HEK293 (cell line): ENCODE results near the gene SERTAD2.

ENCODE experiments used
- CTCF ChIA-PET: fragments of 350-600 bp; formaldehyde crosslinking; extraction: SDS; loops from one replicate; lab custom pipeline; 2021; ENCODE audit warnings: antibody characterized with exemption; lab: Yijun Ruan, JAX
- POLR2A ChIA-PET: fragments of 300-600 bp; formaldehyde crosslinking; extraction: SDS; loops from one replicate; lab custom pipeline; 2020; ENCODE audit warnings: antibody characterized with exemption, inconsistent platforms; lab: Yijun Ruan, JAX
- H3K27ac ChIP-seq: fragments of 200-500 bp; sonication (Bioruptor generic); 2 replicates; pipeline ENCODE4 v1.5.1; 2014; ENCODE audit warnings: low read depth, low read length, control low read depth, inconsistent platforms; ENCODE audit errors: extremely low read depth
- H3K36me3 ChIP-seq, 2 experiments: fragments of 200-500 bp in 1 of 2; sonication (Bioruptor generic) in 1 of 2; 1 replicate in 1 of 2; 2 replicates in 1 of 2; pipeline ENCODE4 v1.5.1; 2014 to 2017; ENCODE audit warnings: inconsistent platforms in 2 of 2, low read length in 2 of 2; ENCODE audit not compliant: control insufficient read depth in 2 of 2, insufficient read depth in 1 of 2
- H3K4me1 ChIP-seq: fragments of 200-500 bp; sonication (Bioruptor generic); 2 replicates; pipeline ENCODE4 v1.5.1; 2014; ENCODE audit warnings: mild to moderate bottlenecking, low read length, inconsistent platforms; ENCODE audit not compliant: control insufficient read depth, insufficient read depth
- H3K4me3 ChIP-seq: 2 replicates; pipeline ENCODE4 v1.5.1; 2011; ENCODE audit warnings: low read depth, mild to moderate bottlenecking, control low read depth, low read length, moderate library complexity
- H3K9me3 ChIP-seq: fragments of 200-500 bp; sonication (Bioruptor generic); 2 replicates; pipeline ENCODE4 v1.5.1; 2014; ENCODE audit warnings: low read depth, low read length, inconsistent platforms; ENCODE audit not compliant: control insufficient read depth, insufficient read depth
- EGR2 ChIP-seq: fragments of 450-650 bp; formaldehyde crosslinking; IDR thresholded peaks from 2 replicates; pipeline ENCODE4 v1.5.1; 2016; ENCODE audit warnings: low read depth, missing biosample characterization, missing genetic modification characterization
- GLIS1 ChIP-seq: fragments of 450-650 bp; formaldehyde crosslinking; IDR thresholded peaks from 2 replicates; pipeline ENCODE4 v1.5.1; 2016; ENCODE audit warnings: missing biosample characterization, missing genetic modification characterization
- GLIS2 ChIP-seq: fragments of 450-650 bp; formaldehyde crosslinking; IDR thresholded peaks from 2 replicates; pipeline ENCODE4 v1.5.1; 2016; ENCODE audit warnings: missing biosample characterization, missing genetic modification characterization
- SCRT2 ChIP-seq: fragments of 450-650 bp; formaldehyde crosslinking; IDR thresholded peaks from 2 replicates; pipeline ENCODE4 v1.5.1; 2016; ENCODE audit warnings: missing biosample characterization, missing genetic modification characterization
- SP7 ChIP-seq: fragments of 450-650 bp; formaldehyde crosslinking; IDR thresholded peaks from 2 replicates; pipeline ENCODE4 v1.5.1; 2016; ENCODE audit warnings: missing biosample characterization, missing genetic modification characterization
- TCF7L2 ChIP-seq: IDR thresholded peaks from 2 replicates; pipeline ENCODE4 v1.6.1; 2011; ENCODE audit warnings: low read depth, mild to moderate bottlenecking, inconsistent platforms, low read length, moderate library complexity, borderline replicate concordance
- TRIM28 ChIP-seq: IDR thresholded peaks from 2 replicates; pipeline ENCODE4 v1.6.1; 2011; ENCODE audit warnings: low read length, control low read depth, borderline replicate concordance
- ZBTB26 ChIP-seq: fragments of 450-650 bp; formaldehyde crosslinking; optimal IDR thresholded peaks from 2 replicates; pipeline ENCODE3; 2016; ENCODE audit warnings: missing biosample characterization, mild to moderate bottlenecking, missing genetic modification characterization
- ZNF2 ChIP-seq: fragments of 450-650 bp; formaldehyde crosslinking; IDR thresholded peaks from 2 replicates; pipeline ENCODE4 v1.5.1; 2016; ENCODE audit warnings: missing biosample characterization, missing genetic modification characterization
- ZNF324 ChIP-seq: fragments of 450-650 bp; formaldehyde crosslinking; IDR thresholded peaks from 2 replicates; pipeline ENCODE4 v1.5.1; 2016; ENCODE audit warnings: missing biosample characterization, missing genetic modification characterization
- ZNF335 ChIP-seq: fragments of 450-650 bp; formaldehyde crosslinking; conservative IDR thresholded peaks from 2 replicates; pipeline ENCODE4 v1.5.1; 2016; ENCODE audit warnings: missing biosample characterization, missing genetic modification characterization
- ZNF362 ChIP-seq: fragments of 450-650 bp; formaldehyde crosslinking; IDR thresholded peaks from 2 replicates; pipeline ENCODE4 v1.5.1; 2016; ENCODE audit warnings: missing biosample characterization, missing genetic modification characterization
- ZNF600 ChIP-seq: fragments of 450-650 bp; formaldehyde crosslinking; IDR thresholded peaks from 2 replicates; pipeline ENCODE4 v1.5.1; 2016; ENCODE audit warnings: missing biosample characterization, missing genetic modification characterization
- ZNF629 ChIP-seq: fragments of 450-650 bp; formaldehyde crosslinking; IDR thresholded peaks from 2 replicates; pipeline ENCODE4 v1.5.1; 2017; ENCODE audit warnings: missing biosample characterization, missing genetic modification characterization
- ZSCAN30 ChIP-seq: fragments of 450-650 bp; IDR thresholded peaks from 2 replicates; pipeline ENCODE4 v1.5.1; 2018; ENCODE audit warnings: missing biosample characterization, mild to moderate bottlenecking, missing genetic modification characterization, moderate library complexity
- TF ChIP-seq, protein P1 (sequence below): fragments of 450-650 bp; formaldehyde crosslinking; IDR thresholded peaks from 2 replicates; pipeline ENCODE4 v1.5.1; 2016; ENCODE audit warnings: missing biosample characterization, missing genetic modification characterization, borderline replicate concordance
- TF ChIP-seq, protein P2 (sequence below): fragments of 450-650 bp; formaldehyde crosslinking; IDR thresholded peaks from 2 replicates; pipeline ENCODE4 v1.5.1; 2016; ENCODE audit warnings: missing biosample characterization, missing genetic modification characterization, low read depth
- TF ChIP-seq, protein P3 (sequence below): fragments of 450-650 bp; formaldehyde crosslinking; IDR thresholded peaks from 2 replicates; pipeline ENCODE4 v1.5.1; 2016; ENCODE audit warnings: missing biosample characterization, missing genetic modification characterization
- TF ChIP-seq, protein P4 (sequence below): fragments of 450-650 bp; formaldehyde crosslinking; IDR thresholded peaks from 2 replicates; pipeline ENCODE4 v1.5.1; 2016; ENCODE audit warnings: missing biosample characterization, missing genetic modification characterization
- TF ChIP-seq, protein P5 (sequence below): fragments of 450-650 bp; formaldehyde crosslinking; IDR thresholded peaks from 2 replicates; pipeline ENCODE4 v1.5.1; 2016; ENCODE audit warnings: missing biosample characterization, missing genetic modification characterization

The SERTAD2 gene

DNA sequence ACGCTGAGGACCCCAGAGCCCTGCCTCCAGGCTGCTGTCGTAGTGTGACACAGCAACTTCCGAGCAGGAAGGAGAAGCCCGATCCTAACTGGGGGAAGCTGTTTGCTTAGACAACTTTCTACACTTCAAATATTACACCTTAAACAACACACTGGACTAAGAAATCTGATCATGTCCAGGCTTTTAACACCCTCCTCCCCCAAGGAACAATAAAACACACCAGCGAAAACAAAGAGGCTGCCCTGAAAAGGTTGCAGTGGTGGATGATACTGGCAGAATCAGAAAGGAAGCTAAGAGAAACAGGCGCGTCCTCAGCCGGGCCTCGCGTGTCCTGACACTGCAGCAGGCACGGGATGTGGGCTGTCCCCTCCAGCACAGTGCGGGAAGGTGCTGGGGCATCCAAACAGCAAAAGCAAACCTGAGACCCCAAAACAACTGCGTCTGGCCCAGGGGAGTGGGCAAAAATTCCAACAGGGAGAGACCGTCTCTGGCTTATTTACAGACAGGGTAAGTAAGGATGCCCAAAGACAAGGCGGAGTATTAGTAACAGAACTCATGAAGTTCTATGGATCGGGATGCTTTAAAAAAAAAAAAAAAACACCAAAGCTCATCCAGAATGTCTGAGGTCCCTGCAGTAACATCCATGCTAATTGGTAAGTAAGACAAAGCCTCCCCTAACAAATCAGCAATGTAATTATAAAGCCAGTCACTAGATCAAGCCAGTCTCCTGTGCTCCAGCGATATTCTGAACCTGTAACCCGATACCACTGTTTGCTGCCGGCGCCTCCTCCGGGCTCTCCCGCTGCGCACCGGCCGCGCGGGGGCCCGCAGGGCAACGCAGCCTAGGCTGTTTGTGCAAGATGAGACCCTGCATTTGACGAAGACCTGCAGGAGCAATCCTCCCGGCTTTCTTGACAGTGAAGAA lies 9.0 kb downstream of the SERTAD2 start:
- POLR2A ChIA-PET = interaction anchor here (1.4 to 4.3 kb wide), 3 partner anchors 9 to 120 kb away, joined by 6 to 32 read pairs (median 8); partner anchors contain the start of genes AFTPH and SERTAD2
- Histone ChIP-seq H3K36me3 (no peaks in the 10 kb centered on the region), H3K4me1 (peaks cover 39% of the 10 kb centered on the region), H3K4me3 (peak overlapping the region; percentile 33), H3K27ac (peak overlapping the region; percentile 86), H3K9me3 (no peaks in the 10 kb centered on the region)
- CTCF ChIA-PET = interaction anchor here (0.6 to 4.2 kb wide), 18 partner anchors 8 to 314 kb away, joined by 3 to 24 read pairs (median 6); partner anchors contain the start of gene SERTAD2
- TF ChIP-seq SP7 (tag by site-specific recombination) (peak; percentile 80), ZNF324 (tag by site-specific recombination) (no peak), GLIS2 (tag by site-specific recombination) (peak; percentile 70), EGR2 (tag by site-specific recombination) (peak; percentile 36), ZNF2 (peak; percentile 48; the same call in 1 of the 2 replicates), ZSCAN30 (tag by site-specific recombination) (peak; percentile 39; the same call in 1 of the 2 replicates), GLIS1 (tag by site-specific recombination) (peak; percentile 94), TRIM28 (peak; percentile 77; the same call in 1 of the 2 replicates), SCRT2 (0 out of 2 replicates have a peak, but pooled peaks have one; percentile 23), ZNF629 (peak; percentile 21; the same call in 1 of the 2 replicates), ZNF600 (0 out of 2 replicates have a peak, but pooled peaks have one; percentile 26), TCF7L2 (peak; percentile 54; the same call in 1 of the 2 replicates), ZNF362 (no peak), ZBTB26 (tag by site-specific recombination) (peak; percentile 34), ZNF335 (peak; percentile 94)
- TF ChIP-seq, protein P1, sequence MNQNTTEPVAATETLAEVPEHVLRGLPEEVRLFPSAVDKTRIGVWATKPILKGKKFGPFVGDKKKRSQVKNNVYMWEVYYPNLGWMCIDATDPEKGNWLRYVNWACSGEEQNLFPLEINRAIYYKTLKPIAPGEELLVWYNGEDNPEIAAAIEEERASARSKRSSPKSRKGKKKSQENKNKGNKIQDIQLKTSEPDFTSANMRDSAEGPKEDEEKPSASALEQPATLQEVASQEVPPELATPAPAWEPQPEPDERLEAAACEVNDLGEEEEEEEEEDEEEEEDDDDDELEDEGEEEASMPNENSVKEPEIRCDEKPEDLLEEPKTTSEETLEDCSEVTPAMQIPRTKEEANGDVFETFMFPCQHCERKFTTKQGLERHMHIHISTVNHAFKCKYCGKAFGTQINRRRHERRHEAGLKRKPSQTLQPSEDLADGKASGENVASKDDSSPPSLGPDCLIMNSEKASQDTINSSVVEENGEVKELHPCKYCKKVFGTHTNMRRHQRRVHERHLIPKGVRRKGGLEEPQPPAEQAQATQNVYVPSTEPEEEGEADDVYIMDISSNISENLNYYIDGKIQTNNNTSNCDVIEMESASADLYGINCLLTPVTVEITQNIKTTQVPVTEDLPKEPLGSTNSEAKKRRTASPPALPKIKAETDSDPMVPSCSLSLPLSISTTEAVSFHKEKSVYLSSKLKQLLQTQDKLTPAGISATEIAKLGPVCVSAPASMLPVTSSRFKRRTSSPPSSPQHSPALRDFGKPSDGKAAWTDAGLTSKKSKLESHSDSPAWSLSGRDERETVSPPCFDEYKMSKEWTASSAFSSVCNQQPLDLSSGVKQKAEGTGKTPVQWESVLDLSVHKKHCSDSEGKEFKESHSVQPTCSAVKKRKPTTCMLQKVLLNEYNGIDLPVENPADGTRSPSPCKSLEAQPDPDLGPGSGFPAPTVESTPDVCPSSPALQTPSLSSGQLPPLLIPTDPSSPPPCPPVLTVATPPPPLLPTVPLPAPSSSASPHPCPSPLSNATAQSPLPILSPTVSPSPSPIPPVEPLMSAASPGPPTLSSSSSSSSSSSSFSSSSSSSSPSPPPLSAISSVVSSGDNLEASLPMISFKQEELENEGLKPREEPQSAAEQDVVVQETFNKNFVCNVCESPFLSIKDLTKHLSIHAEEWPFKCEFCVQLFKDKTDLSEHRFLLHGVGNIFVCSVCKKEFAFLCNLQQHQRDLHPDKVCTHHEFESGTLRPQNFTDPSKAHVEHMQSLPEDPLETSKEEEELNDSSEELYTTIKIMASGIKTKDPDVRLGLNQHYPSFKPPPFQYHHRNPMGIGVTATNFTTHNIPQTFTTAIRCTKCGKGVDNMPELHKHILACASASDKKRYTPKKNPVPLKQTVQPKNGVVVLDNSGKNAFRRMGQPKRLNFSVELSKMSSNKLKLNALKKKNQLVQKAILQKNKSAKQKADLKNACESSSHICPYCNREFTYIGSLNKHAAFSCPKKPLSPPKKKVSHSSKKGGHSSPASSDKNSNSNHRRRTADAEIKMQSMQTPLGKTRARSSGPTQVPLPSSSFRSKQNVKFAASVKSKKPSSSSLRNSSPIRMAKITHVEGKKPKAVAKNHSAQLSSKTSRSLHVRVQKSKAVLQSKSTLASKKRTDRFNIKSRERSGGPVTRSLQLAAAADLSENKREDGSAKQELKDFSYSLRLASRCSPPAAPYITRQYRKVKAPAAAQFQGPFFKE (tag by site-specific recombination) = no peak
- TF ChIP-seq, protein P2, sequence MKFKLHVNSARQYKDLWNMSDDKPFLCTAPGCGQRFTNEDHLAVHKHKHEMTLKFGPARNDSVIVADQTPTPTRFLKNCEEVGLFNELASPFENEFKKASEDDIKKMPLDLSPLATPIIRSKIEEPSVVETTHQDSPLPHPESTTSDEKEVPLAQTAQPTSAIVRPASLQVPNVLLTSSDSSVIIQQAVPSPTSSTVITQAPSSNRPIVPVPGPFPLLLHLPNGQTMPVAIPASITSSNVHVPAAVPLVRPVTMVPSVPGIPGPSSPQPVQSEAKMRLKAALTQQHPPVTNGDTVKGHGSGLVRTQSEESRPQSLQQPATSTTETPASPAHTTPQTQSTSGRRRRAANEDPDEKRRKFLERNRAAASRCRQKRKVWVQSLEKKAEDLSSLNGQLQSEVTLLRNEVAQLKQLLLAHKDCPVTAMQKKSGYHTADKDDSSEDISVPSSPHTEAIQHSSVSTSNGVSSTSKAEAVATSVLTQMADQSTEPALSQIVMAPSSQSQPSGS (tag by site-specific recombination) = no peak
- TF ChIP-seq, protein P3, sequence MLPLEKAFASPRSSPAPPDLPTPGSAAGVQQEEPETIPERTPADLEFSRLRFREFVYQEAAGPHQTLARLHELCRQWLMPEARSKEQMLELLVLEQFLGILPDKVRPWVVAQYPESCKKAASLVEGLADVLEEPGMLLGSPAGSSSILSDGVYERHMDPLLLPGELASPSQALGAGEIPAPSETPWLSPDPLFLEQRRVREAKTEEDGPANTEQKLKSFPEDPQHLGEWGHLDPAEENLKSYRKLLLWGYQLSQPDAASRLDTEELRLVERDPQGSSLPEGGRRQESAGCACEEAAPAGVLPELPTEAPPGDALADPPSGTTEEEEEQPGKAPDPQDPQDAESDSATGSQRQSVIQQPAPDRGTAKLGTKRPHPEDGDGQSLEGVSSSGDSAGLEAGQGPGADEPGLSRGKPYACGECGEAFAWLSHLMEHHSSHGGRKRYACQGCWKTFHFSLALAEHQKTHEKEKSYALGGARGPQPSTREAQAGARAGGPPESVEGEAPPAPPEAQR (tag by site-specific recombination) = no peak
- TF ChIP-seq, protein P4, sequence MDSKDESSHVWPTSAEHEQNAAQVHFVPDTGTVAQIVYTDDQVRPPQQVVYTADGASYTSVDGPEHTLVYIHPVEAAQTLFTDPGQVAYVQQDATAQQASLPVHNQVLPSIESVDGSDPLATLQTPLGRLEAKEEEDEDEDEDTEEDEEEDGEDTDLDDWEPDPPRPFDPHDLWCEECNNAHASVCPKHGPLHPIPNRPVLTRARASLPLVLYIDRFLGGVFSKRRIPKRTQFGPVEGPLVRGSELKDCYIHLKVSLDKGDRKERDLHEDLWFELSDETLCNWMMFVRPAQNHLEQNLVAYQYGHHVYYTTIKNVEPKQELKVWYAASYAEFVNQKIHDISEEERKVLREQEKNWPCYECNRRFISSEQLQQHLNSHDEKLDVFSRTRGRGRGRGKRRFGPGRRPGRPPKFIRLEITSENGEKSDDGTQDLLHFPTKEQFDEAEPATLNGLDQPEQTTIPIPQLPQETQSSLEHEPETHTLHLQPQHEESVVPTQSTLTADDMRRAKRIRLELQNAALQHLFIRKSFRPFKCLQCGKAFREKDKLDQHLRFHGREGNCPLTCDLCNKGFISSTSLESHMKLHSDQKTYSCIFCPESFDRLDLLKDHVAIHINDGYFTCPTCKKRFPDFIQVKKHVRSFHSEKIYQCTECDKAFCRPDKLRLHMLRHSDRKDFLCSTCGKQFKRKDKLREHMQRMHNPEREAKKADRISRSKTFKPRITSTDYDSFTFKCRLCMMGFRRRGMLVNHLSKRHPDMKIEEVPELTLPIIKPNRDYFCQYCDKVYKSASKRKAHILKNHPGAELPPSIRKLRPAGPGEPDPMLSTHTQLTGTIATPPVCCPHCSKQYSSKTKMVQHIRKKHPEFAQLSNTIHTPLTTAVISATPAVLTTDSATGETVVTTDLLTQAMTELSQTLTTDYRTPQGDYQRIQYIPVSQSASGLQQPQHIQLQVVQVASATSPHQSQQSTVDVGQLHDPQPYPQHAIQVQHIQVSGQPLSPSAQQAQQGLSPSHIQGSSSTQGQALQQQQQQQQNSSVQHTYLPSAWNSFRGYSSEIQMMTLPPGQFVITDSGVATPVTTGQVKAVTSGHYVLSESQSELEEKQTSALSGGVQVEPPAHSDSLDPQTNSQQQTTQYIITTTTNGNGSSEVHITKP (tag by site-specific recombination) = peak; percentile 40
- TF ChIP-seq, protein P5, sequence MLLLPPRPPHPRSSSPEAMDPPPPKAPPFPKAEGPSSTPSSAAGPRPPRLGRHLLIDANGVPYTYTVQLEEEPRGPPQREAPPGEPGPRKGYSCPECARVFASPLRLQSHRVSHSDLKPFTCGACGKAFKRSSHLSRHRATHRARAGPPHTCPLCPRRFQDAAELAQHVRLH (tag by site-specific recombination) = no peak
